ENCODE measurements around the gene ZBTB1.

The ZBTB1 gene

GRCh38 chr14:64540208-64541202 is 35.9 kb downstream of the ZBTB1 start, which contains the start of gene HSPA2:
Gene HSPA2 (plus strand): TSS chr14:64540741. CDS start chr14:64540850, 109 bp downstream.
- Histone ChIP-seq H3K4me2 (ENCODE audit: low read length) (peak within 1 kb of the TSS; percentile 84), H3K36me3 (ENCODE audit: insufficient read depth, low read length) (no peaks in the 10 kb centered on the region), H3K9ac (ENCODE audit: low read depth, low read length) (peak within 1 kb of the TSS; percentile 66), H3K4me1 (ENCODE audit: control insufficient read depth, insufficient read depth, low read length) (peaks cover 24% of the 10 kb centered on the region), H3K27me3 (ENCODE audit: control insufficient read depth, insufficient read depth, low read length) (peaks cover 20% of the 10 kb centered on the region), H3K9me3 (replicated peaks; ENCODE audit: low read length) (peaks cover 12% of the 10 kb centered on the region), H3K4me3 (ENCODE audit: low read length) (peak within 1 kb of the TSS; percentile 70)

GRCh38 chr14:64541261-64541971 is 36.8 kb downstream of the ZBTB1 start:
- Histone ChIP-seq H3K4me3 (ENCODE audit: low read length) (peak overlapping the region; percentile 70), H3K9ac (ENCODE audit: low read depth, low read length) (no peak overlapping the region), H3K27me3 (ENCODE audit: control insufficient read depth, insufficient read depth, low read length) (peaks cover 20% of the 10 kb centered on the region), H3K36me3 (ENCODE audit: insufficient read depth, low read length) (no peaks in the 10 kb centered on the region), H3K4me1 (ENCODE audit: control insufficient read depth, insufficient read depth, low read length) (peaks cover 22% of the 10 kb centered on the region), H3K4me2 (ENCODE audit: low read length) (peak overlapping the region; percentile 84), H3K9me3 (replicated peaks; ENCODE audit: low read length) (peaks cover 12% of the 10 kb centered on the region)

- H3K4me3 ChIP-seq (ENCODE audit: low read length) = peak overlapping the region; percentile 70
- peak overlapping the region; percentile 84 for H3K4me2 ChIP-seq (ENCODE audit: low read length)
- H3K9ac ChIP-seq (ENCODE audit: low read depth, low read length) = no peak overlapping the region
- H3K27me3 ChIP-seq (ENCODE audit: control insufficient read depth, insufficient read depth, low read length) = peaks cover 20% of the 10 kb centered on the region
- H3K36me3 ChIP-seq (ENCODE audit: insufficient read depth, low read length) = no peaks in the 10 kb centered on the region
- peaks cover 19% of the 10 kb centered on the region for H3K4me1 ChIP-seq (ENCODE audit: control insufficient read depth, insufficient read depth, low read length)
- peaks cover 12% of the 10 kb centered on the region for H3K9me3 ChIP-seq (replicated peaks; ENCODE audit: low read length)
Measured at GRCh38 chr14:64541972-64542835, 37.6 kb downstream of the ZBTB1 start.

- Histone ChIP-seq H3K9ac (ENCODE audit: low read depth, low read length) (no peak overlapping the region), H3K4me1 (ENCODE audit: control insufficient read depth, insufficient read depth, low read length) (peaks cover 19% of the 10 kb centered on the region), H3K4me3 (ENCODE audit: low read length) (peak overlapping the region; percentile 70), H3K4me2 (ENCODE audit: low read length) (no peak overlapping the region), H3K36me3 (ENCODE audit: insufficient read depth, low read length) (no peaks in the 10 kb centered on the region), H3K27me3 (ENCODE audit: control insufficient read depth, insufficient read depth, low read length) (peaks cover 20% of the 10 kb centered on the region), H3K9me3 (replicated peaks; ENCODE audit: low read length) (peaks cover 12% of the 10 kb centered on the region)
Measured at GRCh38 chr14:64542836-64543201, 38.2 kb downstream of the ZBTB1 start.

- no peak overlapping the region for H3K4me3 ChIP-seq (ENCODE audit: low read length)
- peaks cover 24% of the 10 kb centered on the region for H3K27me3 ChIP-seq (ENCODE audit: control insufficient read depth, insufficient read depth, low read length)
- no peaks in the 10 kb centered on the region for H3K36me3 ChIP-seq (ENCODE audit: insufficient read depth, low read length)
- H3K4me1 ChIP-seq (ENCODE audit: control insufficient read depth, insufficient read depth, low read length) = peaks cover 20% of the 10 kb centered on the region
- H3K4me2 ChIP-seq (ENCODE audit: low read length) = no peak overlapping the region
- no peak overlapping the region for H3K9ac ChIP-seq (ENCODE audit: low read depth, low read length)
- peaks cover 12% of the 10 kb centered on the region for H3K9me3 ChIP-seq (replicated peaks; ENCODE audit: low read length)
Measured at GRCh38 chr14:64544607-64545312, 40.2 kb downstream of the ZBTB1 start.

- Histone ChIP-seq H3K4me1 (ENCODE audit: control insufficient read depth, insufficient read depth, low read length) (peaks cover 8% of the 10 kb centered on the region), H3K9me3 (replicated peaks; ENCODE audit: low read length) (no peaks in the 10 kb centered on the region), H3K27me3 (ENCODE audit: control insufficient read depth, insufficient read depth, low read length) (peaks cover 24% of the 10 kb centered on the region), H3K36me3 (ENCODE audit: insufficient read depth, low read length) (no peaks in the 10 kb centered on the region), H3K4me3 (ENCODE audit: low read length) (no peak overlapping the region), H3K9ac (ENCODE audit: low read depth, low read length) (no peak overlapping the region), H3K4me2 (ENCODE audit: low read length) (no peak overlapping the region)
Measured at GRCh38 chr14:64549016-64549415, 44.4 kb downstream of the ZBTB1 start.

GRCh38 chr14:64549791-64550620 is 45.4 kb downstream of the ZBTB1 start, which contains the start of gene PPP1R36:
Gene PPP1R36 (plus strand): TSS chr14:64549961. CDS start chr14:64549998, 37 bp downstream.
- peaks cover 24% of the 10 kb centered on the region for H3K27me3 ChIP-seq (ENCODE audit: control insufficient read depth, insufficient read depth, low read length)
- H3K4me1 ChIP-seq (ENCODE audit: control insufficient read depth, insufficient read depth, low read length) = peaks cover 8% of the 10 kb centered on the region
- peak within 1 kb of the TSS; percentile 55 for H3K9ac ChIP-seq (ENCODE audit: low read depth, low read length)
- no peaks in the 10 kb centered on the region for H3K9me3 ChIP-seq (replicated peaks; ENCODE audit: low read length)
- peak within 1 kb of the TSS; percentile 80 for H3K4me2 ChIP-seq (ENCODE audit: low read length)
- no peaks in the 10 kb centered on the region for H3K36me3 ChIP-seq (ENCODE audit: insufficient read depth, low read length)
- H3K4me3 ChIP-seq (ENCODE audit: low read length) = peak within 1 kb of the TSS; percentile 59

GRCh38 chr14:64550621-64551333 is 46.2 kb downstream of the ZBTB1 start:
- H3K4me3 ChIP-seq (ENCODE audit: low read length) = no peak overlapping the region
- no peaks in the 10 kb centered on the region for H3K9me3 ChIP-seq (replicated peaks; ENCODE audit: low read length)
- peaks cover 24% of the 10 kb centered on the region for H3K27me3 ChIP-seq (ENCODE audit: control insufficient read depth, insufficient read depth, low read length)
- H3K9ac ChIP-seq (ENCODE audit: low read depth, low read length) = no peak overlapping the region
- H3K36me3 ChIP-seq (ENCODE audit: insufficient read depth, low read length) = no peaks in the 10 kb centered on the region
- H3K4me2 ChIP-seq (ENCODE audit: low read length) = no peak overlapping the region
- H3K4me1 ChIP-seq (ENCODE audit: control insufficient read depth, insufficient read depth, low read length) = peaks cover 8% of the 10 kb centered on the region

GRCh38 chr14:64554556-64554955 is 50.0 kb downstream of the ZBTB1 start:
- no peak overlapping the region for H3K4me3 ChIP-seq (ENCODE audit: low read length)

More at GRCh38 chr14:64554556-64554955, 50.0 kb downstream of the ZBTB1 start:
- Histone ChIP-seq H3K9ac (ENCODE audit: low read depth, low read length) (no peak overlapping the region), H3K4me2 (ENCODE audit: low read length) (no peak overlapping the region), H3K36me3 (ENCODE audit: insufficient read depth, low read length) (no peaks in the 10 kb centered on the region), H3K4me1 (ENCODE audit: control insufficient read depth, insufficient read depth, low read length) (peaks cover 4% of the 10 kb centered on the region), H3K9me3 (replicated peaks; ENCODE audit: low read length) (no peaks in the 10 kb centered on the region), H3K27me3 (ENCODE audit: control insufficient read depth, insufficient read depth, low read length) (peaks cover 21% of the 10 kb centered on the region)
